ENCODE measurements around the gene CFAP77.

- TF ChIP-seq WT1 (tag by site-specific recombination; IDR thresholded peaks at IDR 0.05) (no peak), REST (tag by site-specific recombination; IDR thresholded peaks at IDR 0.05) (no peak), HOXD13 (CRISPR knock-in tag; IDR thresholded peaks at IDR 0.05; ENCODE audit: borderline replicate concordance) (no peak), CTCF (tag by site-specific recombination; IDR thresholded peaks at IDR 0.05) (no peak), TCF7L2 (IDR thresholded peaks at IDR 0.05; ENCODE audit: borderline replicate concordance, low read depth, low read length) (no peak), ZNF16 (tag by site-specific recombination; IDR thresholded peaks at IDR 0.05; ENCODE audit: low read depth) (no peak), ZNF549 (tag by site-specific recombination; IDR thresholded peaks at IDR 0.05) (no peak)
Measured at GRCh38 chr9:132514821-132515220, 104.8 kb downstream of the CFAP77 start.
